GM13976 (cell line): ENCODE measurements around the gene MLXIP.

Source experiments
- DNase-seq: peaks from one replicate; pipeline ENCODE4 v3.0.0; 2012; ENCODE audit warnings: low spot score
- in situ Hi-C: fragments of 300-500 bp; cut with MboI; formaldehyde crosslinking; loops from one replicate; pipeline ENCODE4 v1.12.0; 2022; ENCODE audit warnings: low sequenced_read_pairs, mixed read lengths, inconsistent platforms; ENCODE audit not compliant: unreplicated experiment
- TF ChIP-seq, protein P1 (sequence below): IDR thresholded peaks from 2 replicates; pipeline ENCODE4 v1.5.1; 2012; ENCODE audit warnings: borderline replicate concordance, mild to moderate bottlenecking; ENCODE audit not compliant: insufficient read depth; ENCODE audit errors: extremely low read depth, missing control alignments, control extremely low read depth

The MLXIP gene

DNA sequence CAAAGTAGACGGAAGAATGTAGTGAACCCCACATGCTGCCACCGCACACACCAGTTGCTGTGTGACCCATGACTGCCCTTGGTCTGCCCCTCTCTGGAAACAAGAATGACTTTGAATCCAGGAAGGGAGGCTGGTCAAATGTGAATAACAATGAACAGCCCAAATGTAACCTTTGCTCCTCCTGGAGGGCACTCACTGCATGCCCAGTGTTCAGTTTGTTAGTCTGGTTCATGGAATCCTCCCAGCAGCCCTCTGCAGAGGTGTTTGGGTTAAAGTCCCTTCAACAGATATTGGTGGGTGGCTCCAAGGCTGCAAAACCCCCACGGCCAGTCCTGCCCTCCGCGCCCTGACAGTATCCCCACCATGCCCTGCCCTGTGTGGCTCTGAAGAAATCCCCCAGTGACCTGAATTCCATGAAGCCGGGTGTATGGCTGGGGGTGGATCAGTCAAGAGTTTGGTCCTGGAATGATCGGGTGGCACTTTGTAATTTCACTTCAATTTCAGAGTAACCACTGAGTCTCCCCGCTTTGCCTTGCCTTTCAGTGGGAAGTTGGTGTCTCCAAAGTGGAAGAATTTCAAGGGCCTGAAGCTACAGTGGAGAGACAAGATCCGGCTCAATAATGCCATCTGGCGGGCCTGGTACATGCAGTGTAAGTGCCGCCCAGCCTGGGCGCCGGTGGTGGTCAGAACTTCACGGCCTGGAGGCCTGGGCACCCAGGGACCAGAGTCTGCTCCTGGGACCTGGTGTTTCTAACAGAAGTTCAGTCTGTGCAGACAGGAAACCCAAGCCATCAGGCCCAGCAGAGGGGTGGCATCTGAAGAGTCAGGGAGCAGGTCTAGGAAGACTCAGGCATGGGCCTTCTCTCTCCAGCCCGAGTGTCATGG lies 48.4 kb downstream of the MLXIP start:
- in situ Hi-C loops, result no loop called here
- TF ChIP-seq, protein P1, sequence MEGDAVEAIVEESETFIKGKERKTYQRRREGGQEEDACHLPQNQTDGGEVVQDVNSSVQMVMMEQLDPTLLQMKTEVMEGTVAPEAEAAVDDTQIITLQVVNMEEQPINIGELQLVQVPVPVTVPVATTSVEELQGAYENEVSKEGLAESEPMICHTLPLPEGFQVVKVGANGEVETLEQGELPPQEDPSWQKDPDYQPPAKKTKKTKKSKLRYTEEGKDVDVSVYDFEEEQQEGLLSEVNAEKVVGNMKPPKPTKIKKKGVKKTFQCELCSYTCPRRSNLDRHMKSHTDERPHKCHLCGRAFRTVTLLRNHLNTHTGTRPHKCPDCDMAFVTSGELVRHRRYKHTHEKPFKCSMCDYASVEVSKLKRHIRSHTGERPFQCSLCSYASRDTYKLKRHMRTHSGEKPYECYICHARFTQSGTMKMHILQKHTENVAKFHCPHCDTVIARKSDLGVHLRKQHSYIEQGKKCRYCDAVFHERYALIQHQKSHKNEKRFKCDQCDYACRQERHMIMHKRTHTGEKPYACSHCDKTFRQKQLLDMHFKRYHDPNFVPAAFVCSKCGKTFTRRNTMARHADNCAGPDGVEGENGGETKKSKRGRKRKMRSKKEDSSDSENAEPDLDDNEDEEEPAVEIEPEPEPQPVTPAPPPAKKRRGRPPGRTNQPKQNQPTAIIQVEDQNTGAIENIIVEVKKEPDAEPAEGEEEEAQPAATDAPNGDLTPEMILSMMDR, result no peak
- DNase-seq, result no peak

DNA sequence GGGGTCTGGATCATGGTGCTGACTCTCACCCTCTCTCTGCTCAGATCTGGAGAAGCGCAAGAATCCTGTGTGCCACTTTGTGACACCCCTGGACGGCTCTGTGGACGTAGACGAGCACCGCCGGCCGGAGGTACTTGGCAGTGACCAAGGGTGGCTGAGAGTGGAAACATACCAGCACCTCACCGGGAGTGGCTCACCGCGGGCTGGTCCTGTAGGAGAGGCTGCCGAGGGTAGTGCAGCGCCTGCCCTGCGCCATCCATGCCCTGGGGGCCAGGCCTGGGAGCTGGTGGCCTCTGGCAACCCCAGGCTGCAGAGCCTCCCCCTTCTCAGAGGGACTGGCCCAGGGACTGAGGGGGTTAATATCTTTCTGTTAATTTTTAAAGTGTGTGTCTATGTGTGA lies 49.3 kb downstream of the MLXIP start:
- in situ Hi-C loops, result no loop called here
- TF ChIP-seq, protein P1, result no peak
- DNase-seq, result no peak

DNA sequence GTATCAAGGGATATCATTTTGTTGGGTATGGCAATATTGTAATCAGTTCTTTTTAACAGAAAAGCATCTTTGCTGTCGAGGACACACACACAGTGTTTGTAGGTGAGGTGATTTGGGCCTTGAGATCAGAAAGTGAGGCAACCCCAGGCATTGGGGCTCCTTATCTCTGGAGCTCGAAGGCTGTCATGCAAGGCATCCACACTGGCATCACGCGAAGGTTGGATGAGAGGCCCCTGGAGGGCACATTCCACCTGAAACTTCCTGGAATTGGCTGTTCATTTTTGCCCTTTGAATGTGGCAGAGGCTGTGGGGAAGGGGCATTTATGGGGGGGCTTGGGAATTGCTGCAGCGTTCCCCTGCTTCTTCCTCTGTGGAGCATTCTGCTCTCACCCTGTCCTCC lies 49.9 kb downstream of the MLXIP start:
- TF ChIP-seq, protein P1, result no peak
- in situ Hi-C loops, result no loop called here
- no peak for DNase-seq

DNA sequence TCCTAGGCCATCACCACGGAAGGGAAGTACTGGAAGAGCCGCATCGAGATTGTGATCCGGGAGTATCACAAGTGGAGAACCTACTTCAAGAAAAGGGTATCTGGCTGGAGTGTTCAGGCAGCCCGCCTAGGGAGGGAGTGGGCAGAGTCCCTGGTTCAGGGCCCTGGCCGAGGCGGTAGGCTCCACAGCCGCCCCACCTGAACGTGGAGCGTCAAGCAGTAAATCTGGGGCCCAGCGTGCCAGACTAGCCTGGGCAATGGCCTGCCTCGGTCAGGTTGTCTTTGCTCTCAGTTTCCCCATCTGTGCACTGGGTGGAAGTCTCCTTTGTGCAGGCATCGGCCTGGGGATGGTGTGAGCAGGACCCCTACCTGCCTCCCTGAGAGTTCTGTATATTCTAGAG lies 50.6 kb downstream of the MLXIP start:
- TF ChIP-seq, protein P1, result no peak
- DNase-seq, result no peak
- in situ Hi-C loops, result no loop called here

DNA sequence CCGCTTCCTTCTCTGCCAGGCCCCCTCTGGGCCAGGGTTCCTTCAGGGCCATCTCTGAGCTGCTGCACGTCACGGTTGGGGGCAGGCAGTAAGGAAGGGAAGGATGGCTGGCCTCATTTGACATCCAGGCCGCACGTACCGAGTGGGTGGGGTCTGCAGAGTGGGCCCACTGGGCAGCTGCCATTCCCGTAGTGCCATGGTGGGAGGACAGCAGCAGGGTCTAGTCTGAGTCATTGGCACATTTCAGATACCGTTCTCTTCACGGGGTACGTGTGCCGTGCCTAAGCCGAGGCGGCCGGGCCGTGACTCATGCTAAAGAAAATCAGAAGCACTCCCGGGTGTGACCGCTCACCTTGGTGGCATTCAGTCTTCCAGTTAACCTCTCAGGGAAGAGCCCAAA lies 51.6 kb downstream of the MLXIP start:
- in situ Hi-C loops, result no loop called here
- DNase-seq, result no peak
- TF ChIP-seq, protein P1, result no peak

DNA sequence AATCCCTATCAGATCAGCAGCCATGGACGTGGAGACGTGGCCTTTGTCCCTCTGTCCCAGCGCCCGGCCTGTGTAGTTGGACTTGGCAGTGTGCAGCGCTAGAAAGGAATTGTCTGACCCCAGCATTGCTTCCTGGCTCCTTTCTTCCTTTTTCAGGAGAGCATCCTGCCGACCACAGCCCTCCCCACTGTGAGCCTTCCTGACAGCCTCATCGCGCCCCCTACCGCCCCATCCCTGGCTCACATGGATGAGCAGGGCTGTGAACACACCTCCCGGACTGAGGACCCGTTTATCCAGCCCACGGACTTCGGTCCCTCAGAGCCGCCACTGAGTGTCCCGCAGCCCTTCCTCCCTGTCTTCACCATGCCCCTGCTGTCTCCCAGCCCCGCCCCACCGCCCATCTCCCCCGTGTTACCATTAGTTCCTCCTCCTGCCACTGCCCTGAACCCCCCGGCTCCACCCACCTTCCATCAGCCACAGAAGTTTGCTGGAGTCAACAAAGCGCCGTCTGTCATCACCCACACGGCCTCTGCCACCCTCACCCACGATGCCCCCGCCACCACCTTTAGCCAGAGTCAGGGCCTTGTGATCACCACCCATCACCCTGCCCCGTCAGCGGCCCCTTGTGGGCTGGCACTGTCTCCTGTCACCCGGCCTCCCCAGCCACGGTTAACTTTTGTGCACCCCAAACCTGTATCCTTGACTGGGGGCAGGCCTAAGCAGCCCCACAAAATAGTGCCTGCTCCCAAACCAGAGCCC lies 54.8 kb downstream of the MLXIP start:
- in situ Hi-C loops, result no loop called here
- DNase-seq, result no peak
- TF ChIP-seq, protein P1, result no peak
